ENCODE data around the gene CAPN9. TPM values are rescaled to one million over a fixed set of nuclear protein-coding genes. Genes with fewer than 3 reads are reported as not detected.
"Not testable (repeated sequence)": the region's sequence is repeated elsewhere in the genome, so short reads cannot be mapped to it uniquely, and the experiment has no call there.

The CAPN9 gene
- polyA plus RNA-seq, 3 donors, result 0.13 to 1.9 (median 0.45) TPM

DNA sequence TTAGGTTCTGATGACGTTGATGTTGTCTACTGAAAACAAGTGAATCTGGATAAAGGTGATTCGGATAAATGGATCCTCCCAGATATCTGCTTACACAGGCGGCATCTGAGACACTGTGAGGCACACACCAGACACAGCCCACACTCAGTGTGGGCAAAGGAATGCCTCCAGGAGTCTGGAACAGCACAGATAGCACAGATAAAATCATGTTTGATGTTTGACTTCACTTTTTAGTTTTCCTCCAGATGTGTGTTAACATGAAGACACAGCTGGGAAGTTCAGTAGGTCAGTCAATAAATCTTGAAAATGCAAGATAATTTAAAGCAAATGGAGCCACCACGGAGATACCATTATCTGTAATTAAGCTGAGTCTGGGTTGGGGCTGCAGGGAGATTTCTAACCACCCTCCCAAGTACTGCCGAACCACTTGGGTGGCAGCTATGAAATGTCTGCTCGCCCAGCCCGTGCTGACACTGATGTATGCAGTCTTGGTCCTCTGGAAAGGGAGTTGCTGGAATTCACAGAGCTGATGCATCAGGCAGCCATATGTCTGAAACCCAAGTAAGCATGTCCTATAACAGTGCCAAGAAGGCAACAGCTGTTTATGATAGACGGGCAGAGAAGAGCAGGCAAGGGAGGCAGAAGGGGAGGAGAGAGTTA, 11.7 kb downstream of the CAPN9 start:
- no peak overlapping the region for H3K27ac ChIP-seq (ENCODE audit: low read depth, low read length)
- WGBS, 3 donors, result 50 to 72% (median 60%) methylated on average over 8 of the region's 8 CpGs

DNA sequence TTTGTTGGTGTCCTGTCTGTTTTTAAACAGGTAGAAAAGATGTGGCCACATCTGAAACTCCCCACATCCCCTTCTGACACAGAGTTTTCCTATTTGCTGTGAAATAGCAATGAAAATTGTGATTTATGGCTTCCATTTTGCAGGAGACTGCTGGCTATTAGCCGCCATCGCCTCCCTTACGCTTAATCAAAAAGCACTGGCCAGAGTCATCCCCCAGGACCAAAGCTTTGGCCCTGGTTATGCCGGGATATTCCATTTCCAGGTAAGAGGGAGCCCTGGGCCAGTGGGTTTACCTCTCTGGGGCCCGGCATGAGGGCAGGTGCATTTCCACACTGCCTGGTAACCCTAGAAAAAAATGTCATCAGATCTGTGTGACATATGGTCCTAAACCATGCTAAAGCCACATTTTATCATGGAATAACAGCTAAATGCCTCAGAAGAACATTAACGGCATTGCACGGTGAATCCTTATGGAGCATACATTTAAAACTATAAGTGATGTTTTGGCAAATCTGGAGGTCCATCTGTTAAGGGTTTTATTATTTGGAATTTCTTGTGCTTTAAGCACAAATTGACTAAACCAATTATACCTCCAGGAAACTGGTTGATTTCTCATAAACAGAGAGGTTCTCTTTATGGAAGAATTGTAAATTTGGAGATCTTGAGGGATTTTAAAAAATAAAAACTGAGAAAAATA, 12.3 kb downstream of the CAPN9 start:
- H3K27ac ChIP-seq (ENCODE audit: low read depth, low read length), result no peak overlapping the region
- 80 to 93% (median 82%) methylated on average over 7 of the region's 7 CpGs for WGBS, 3 donors

DNA sequence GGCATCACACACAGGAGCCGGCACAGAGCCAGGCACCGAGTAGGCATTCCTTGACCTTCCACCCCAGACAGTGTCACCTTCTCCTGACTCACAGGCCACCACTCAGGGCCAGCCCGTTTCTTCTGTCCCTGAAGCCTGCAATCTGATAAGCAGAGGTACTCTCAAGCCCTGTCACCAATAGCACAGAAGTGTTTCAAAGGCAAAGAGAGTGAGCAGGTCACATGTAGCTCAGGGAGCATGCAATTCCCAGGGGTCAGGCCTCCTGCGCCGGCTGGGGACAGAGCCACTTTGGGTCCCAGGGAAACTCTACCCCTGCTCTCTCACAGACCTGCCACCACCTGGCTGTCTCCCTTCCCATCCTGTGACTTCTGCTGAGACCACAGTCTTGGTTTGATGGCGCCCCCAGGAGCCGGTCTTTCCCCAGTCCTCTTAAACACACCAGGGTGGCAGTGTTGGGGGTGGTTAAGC, 13.2 kb downstream of the CAPN9 start:
- WGBS, 3 donors, result 69 to 78% (median 75%) methylated on average over 7 of the region's 7 CpGs
- no peak overlapping the region for H3K27ac ChIP-seq (ENCODE audit: low read depth, low read length)

DNA sequence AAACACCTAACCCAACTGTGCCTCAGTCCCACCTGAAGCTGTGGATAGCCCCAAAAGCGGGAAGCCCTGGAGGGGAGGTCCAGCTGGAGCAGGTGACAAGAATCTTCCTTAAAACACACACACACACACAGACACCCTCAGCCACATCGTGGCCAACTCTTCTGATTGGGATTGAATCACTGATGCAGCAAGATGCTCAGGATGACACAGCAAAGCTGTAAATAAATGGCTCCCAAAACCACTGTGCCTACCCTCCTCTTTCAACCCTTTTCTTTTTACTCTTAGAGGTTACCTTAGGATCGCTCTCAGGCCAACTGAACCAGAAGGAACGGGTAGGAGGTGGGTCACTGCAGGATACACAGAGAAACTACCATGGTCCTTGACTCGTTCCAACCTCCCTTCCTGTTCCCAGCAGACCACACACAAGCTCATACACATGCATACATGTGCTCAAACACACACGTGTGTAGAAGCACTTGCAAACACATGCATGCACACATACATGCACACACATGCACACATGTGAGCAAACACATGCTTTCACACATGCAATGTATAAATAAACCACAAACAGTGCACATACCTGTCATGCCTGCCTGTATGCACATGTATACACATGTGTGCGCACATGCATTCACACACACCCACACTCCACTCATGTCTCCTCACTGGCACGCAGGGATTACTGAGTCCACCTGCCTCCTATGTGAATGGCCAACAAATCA, 14.4 kb downstream of the CAPN9 start:
- WGBS, 3 donors, result 84 to 85% (median 84%) methylated on average over 8 of the region's 8 CpGs
- H3K27ac ChIP-seq (ENCODE audit: low read depth, low read length), result no peak overlapping the region

DNA sequence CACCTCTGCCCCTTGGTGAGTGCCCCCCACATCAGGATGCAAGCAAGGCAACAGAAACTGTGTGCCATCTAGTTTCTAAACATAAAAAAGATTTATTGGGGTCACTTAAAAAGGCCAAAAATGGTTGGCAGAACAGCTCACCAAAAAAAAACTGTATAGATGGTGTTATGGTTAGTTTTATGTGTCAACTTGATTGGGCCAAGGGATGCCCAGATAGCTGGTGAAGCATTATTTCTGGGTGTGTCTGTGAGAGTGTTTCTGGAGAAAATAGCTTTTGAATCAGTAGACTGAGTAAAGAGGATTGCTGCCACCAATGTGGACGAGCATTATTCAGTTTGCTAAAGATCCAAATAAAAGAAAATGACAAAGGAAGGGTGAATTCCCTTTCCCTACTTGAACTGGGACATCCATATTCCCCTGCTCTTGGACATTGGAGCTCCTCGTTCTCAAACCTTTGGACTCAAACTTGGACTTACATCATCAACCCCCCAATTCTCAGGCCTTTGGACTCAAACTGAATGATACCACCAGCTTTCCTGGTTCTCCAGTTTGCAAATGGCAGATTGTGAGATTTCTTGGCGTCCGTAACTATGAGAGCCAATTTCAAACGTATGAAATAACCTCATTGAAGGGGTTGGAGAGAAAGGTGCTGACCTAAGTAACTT, 16.9 kb downstream of the CAPN9 start:
- no peak overlapping the region for H3K27ac ChIP-seq (ENCODE audit: low read depth, low read length)
- 87 to 92% (median 91%) methylated on average over 5 of the region's 5 CpGs for WGBS, 3 donors

DNA sequence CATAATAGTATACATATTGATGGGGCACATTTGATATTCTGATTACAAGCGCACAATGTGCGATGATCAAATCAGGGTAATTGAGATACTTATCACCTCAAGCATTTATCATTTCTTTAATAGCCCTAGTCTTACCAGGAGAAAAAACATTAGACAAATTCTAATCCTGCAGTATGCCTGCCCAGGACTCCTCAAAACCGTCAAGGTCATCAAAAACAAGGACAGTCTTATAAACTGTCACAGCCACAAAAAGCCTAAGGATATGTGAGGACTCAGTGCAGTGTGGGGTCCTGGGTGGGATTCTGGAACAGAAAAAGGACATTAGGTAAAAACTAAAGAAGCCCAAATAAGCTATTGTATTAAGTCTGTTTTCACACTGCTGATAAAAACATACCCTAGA, 19.1 kb downstream of the CAPN9 start:
- WGBS, 3 donors, result 95 to 97% (median 95%) methylated on average over 3 of the region's 3 CpGs
- no peak overlapping the region for H3K27ac ChIP-seq (ENCODE audit: low read depth, low read length)

DNA sequence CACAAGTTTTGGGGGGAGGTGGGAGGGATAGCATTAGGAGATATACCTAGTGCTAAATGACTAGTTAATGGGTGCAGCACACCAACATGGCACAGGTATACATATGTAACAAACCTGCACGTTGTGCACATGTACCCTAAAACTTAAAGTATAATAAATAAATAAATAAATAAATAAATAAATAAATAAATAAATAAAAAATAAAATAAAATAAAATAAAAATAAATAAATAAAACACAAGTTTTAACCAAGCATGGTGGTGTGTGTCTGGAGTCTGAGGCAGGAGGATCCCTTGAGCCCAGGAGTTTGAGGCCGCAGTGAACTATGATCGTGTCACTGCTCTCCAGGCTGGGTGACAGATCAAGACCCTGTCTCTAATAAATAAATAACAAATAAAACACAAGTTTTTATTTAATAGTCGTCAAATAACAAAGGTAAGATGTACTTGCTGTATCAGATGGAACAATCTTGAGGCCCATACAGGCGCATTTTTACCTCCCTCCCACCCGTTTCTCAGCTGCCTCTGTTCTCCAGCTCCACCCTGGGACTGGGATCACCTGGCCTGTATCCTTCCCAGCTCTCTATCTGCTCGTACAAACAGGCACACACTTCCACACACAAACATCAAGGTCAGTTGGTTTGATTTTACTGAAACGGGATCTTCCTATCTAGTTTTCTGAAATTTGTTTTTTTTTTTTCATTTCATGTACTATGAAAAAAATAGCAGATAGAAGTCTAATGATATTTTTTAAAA, 20.8 kb downstream of the CAPN9 start:
- WGBS, 3 donors, result 57 to 79% (median 73%) methylated on average over 8 of the region's 8 CpGs
- not testable (repeated sequence) for H3K27ac ChIP-seq (ENCODE audit: low read depth, low read length)

DNA sequence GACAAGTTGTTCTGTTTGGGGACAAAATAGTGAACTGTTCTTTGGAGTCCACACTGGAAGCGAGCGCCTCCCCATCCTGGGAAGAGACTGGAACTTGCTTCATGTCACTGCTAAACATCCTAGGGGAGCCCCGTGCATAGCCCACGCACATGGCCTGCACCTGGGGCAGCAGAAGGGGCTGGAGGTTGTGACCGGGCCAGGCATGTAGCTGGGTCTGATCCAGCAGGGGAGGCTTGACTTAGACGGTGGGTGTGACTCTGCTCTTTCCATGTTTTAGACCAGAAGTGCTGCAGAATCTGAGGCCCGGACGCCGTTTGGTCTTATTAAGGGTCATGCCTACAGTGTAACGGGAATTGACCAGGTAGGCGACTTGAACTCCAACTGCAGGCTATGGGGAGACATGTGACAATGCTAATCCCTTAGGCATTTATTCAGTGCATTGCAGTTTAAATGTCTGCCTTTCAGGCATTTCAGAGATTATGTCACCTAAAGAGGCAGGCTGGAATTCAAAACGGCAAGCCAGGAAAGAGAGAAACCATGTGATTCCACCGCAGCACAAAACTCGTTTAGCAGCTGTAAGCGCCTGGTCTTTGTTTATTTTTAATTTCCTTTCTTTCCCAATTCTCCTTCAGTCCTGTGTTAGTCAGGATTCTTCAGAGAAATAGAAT, 21.8 kb downstream of the CAPN9 start:
- H3K27ac ChIP-seq (ENCODE audit: low read depth, low read length), result no peak overlapping the region
- WGBS, 3 donors, result 59 to 70% (median 64%) methylated on average over 15 of the region's 15 CpGs

DNA sequence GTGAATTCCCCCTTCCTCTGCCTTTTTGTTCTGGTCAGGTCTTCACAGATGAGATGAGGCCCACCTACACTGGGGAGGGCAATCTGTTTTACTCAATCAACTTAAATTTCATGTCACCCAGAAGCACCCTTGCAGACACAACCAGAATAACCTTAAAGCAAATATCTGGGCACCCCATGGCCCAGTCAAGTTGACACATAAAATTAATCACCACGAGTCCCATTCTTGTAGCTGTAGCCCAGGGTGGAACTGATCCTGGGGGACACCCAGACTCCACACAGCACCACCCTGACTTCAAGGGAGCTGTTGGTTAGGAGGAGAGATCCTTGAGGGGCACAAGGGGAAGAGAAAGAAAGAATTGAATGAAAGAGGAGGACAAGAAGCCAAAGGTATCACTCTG, 23.1 kb downstream of the CAPN9 start:
- no peak overlapping the region for H3K27ac ChIP-seq (ENCODE audit: low read depth, low read length)
- WGBS, 3 donors, result 76 to 100% (median 88%) methylated on average over 1 of the region's 1 CpG

DNA sequence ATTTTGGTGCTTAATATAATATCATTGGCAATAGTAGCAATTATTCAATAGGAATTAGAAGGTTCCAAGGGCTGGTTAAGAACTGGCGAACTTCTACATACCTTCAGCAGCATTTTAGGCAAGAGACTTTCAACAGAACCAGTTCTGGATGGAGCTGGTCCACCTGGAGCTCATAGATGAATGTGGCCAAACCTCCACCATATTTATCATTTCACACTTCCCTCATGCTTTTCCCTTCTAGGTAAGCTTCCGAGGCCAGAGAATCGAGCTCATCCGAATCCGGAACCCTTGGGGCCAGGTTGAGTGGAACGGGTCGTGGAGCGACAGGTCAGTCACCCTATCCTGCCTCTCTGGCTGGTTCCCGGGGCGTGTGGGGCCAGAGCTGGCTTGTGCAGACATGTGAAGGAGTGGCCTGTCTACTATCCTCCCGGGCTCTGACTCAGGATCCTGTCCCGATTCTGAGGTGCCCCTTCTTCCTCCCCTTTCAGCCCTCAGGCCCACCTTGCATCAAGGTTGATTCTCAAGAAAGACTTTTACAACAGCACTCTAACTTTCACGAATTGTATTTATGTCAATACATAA, 24.7 kb downstream of the CAPN9 start:
- 88 to 92% (median 89%) methylated on average over 13 of the region's 13 CpGs for WGBS, 3 donors

DNA sequence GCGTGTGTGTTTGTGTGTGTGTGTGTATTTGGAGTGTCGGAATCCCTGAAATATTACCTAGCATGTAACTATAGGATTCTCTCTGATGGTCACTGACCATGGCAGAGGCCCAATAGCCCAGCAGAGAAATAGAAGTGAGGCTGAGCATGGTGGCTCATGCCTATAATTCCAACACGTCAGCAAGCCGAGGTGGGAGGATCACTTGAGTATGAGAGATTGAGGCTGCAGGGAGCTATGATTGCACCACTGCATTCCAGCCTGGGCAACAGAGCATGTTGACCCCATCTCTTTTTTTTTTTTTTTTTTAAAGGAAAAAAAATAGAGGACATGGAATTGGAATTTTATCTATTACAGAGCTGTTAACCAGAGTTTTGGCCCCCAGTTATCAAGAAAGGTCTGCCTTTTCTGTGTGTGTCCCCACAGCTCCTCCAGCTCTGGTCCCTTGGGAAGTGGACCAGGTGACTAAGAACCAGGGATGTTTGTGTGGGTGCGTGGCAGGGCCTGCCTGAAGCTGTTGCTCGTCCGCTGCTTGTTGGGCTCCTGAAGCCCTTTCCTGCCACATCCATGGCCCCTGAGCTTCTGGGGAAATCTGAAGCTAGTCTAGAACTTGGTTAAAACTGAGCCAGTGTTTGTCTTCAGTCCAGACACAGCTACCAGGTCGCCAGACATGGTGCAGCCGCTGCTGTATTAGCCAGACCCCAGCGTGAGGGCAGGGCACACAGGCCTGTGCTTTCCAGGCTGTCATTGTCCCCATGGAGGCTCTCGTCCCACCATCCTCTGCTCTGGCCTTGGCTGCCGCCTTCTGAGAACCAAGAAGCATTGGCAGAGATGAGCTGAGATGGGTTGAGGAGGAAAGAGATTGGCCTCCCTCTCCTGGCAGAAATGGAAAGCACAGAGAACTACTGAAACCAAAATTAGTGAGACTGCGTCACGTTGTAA, 25.5 kb downstream of the CAPN9 start:
- WGBS, 3 donors, result 56 to 61% (median 61%) methylated on average over 14 of the region's 14 CpGs
- H3K27ac ChIP-seq (ENCODE audit: low read depth, low read length), result no peak overlapping the region

More for the DNA sequence above, 24.7 kb downstream of the CAPN9 start:
- H3K27ac ChIP-seq (ENCODE audit: low read depth, low read length), result no peak overlapping the region

DNA sequence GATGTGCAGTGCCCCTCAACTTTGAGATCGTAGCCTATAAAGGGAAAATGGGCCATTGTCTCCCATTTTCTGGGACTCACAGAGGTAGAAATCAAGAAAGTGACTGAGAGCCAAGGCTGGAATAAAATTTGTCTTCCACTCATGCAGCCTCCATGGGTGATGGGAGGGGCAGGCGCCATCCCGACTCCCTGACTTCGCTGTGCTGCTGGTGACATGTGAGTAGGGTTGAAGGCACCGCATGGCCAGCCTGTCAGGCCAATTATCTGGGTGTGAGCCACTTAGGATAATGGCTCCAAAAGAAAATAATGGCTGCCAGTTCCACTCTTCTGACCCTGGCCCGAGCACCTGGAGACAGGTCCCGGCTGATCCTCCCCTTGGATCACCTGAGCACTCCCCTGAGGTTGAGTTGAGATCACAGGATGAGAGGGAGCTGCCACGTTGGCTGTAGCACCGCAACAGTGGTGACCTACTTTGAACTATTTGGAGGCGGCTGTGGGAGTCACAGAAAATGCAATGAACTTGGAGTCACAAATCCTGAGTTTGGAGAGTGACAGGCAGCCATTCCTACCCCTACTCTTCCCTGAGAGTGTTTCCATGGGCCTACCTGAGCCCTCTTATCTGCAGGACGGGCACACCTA, 26.3 kb downstream of the CAPN9 start:
- WGBS, 3 donors, result 73 to 79% (median 75%) methylated on average over 11 of the region's 11 CpGs
- H3K27ac ChIP-seq (ENCODE audit: low read depth, low read length), result no peak overlapping the region

DNA sequence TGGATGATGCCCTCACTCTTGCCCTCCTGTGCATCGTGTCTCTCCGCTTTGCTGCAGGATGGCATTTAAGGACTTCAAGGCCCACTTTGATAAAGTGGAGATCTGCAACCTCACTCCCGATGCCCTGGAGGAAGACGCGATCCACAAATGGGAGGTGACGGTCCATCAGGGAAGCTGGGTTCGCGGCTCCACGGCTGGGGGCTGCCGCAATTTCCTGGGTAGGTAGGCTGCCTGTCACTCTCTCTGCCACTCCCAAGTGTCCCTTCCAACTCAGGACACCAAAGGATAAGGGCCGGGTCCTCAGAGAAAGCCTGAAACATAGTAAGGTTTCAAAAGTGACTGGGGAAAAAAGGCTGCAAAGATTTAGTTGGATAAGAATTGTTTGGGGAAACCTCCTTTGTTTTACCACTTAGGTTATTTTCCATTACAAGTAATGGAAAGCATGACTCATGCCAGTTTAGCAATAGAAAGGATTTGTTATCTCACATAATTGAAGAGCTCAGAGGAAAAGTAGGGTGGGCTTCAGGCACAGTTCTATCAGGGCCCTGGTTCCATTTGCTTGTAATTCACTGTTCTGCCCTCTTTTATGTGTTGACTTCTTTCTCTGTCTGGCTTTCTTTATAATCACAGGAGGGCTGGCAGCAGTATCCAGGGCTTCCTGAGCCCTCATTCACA, 31.9 kb downstream of the CAPN9 start:
- 84 to 89% (median 85%) methylated on average over 11 of the region's 11 CpGs for WGBS, 3 donors
- no peak overlapping the region for H3K27ac ChIP-seq (ENCODE audit: low read depth, low read length)

DNA sequence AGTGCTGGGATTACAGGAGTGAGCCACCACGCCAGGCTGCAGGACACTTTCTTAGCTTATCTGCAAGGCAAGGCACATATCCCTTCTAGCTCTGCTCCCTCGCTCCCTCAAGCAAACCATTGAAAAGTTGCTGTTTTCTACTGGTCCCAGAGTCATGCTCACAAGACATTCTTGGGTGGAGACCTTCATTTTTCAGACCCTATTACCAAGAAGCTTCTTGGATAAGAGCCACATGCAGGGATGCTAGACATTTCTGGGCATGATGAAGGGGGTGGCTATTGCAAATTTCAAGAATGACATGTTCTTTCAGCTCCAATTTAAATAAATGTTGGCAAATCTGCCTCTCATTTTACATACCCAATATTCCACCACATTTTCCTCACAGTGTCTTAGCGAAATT, 33.9 kb downstream of the CAPN9 start:
- WGBS, 3 donors, result 89 to 96% (median 92%) methylated on average over 3 of the region's 3 CpGs
- H3K27ac ChIP-seq (ENCODE audit: low read depth, low read length), result no peak overlapping the region

DNA sequence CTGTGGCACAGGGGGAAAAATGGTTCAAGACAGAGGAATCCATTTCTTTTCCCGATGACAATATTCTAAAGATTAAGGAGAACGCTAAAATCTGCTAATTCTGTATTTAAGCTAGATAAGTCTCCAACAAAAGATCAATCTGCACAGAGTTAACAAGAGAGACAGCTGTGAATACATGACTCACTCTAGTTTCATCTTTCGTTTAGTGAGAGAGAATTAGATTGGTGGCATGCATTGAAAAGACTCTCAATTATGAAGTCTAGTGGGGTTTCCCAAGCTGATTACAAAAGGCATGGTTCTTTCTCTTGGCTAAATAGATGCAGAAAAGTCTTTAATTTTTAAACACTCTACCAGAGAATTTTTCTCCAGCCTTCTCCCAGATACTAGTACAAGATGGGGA, 34.4 kb downstream of the CAPN9 start:
- no peak overlapping the region for H3K27ac ChIP-seq (ENCODE audit: low read depth, low read length)
- WGBS, 3 donors, result 63 to 78% (median 76%) methylated on average over 3 of the region's 3 CpGs
